Activated CD4-positive, alpha-beta T cell treated with anti-CD3 and anti-CD28 coated beads for 48 hours (primary cell): ENCODE measurements around the gene PHKA2.
A peak's percentile ranks its signal among the peaks of the same experiment; 100 is the strongest.

Experiments used
- DNase-seq: peaks from one replicate; pipeline ENCODE4 v3.0.0-alpha.2; 2020

Gene PHKA2

DNA sequence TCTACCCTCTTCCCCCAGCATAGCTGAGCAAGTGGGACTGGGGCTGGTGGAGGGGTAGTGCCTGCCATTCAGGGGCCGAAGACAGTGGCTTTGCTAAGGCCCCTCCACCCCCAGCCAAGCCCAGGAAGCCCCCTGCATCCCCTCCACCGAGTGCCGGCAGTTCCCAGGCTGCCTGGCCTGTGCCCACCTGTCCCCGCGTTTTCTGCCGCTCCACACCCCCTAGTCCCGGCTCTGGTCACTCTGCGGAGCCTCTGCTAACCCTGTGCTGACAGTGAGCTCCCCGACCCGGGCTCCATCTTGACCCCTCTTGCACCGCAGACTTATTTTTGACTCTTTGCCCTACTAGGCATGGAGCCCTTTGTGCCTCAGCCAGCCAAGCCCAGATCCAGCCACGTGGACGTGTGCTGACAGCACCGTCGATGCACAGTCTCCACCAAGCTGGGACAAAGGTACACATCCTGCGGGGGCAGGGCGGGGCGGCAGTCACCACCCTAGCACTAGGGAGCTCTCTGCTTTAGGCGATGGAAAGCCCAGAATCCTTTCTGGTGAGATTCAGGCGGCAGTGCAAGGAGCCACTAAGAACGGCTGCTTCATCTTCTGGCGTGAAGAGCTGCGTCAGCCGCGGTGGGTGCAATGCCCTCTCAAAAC is 96.6 kb downstream of the PHKA2 start:
- DNase-seq = peak; percentile 12

DNA sequence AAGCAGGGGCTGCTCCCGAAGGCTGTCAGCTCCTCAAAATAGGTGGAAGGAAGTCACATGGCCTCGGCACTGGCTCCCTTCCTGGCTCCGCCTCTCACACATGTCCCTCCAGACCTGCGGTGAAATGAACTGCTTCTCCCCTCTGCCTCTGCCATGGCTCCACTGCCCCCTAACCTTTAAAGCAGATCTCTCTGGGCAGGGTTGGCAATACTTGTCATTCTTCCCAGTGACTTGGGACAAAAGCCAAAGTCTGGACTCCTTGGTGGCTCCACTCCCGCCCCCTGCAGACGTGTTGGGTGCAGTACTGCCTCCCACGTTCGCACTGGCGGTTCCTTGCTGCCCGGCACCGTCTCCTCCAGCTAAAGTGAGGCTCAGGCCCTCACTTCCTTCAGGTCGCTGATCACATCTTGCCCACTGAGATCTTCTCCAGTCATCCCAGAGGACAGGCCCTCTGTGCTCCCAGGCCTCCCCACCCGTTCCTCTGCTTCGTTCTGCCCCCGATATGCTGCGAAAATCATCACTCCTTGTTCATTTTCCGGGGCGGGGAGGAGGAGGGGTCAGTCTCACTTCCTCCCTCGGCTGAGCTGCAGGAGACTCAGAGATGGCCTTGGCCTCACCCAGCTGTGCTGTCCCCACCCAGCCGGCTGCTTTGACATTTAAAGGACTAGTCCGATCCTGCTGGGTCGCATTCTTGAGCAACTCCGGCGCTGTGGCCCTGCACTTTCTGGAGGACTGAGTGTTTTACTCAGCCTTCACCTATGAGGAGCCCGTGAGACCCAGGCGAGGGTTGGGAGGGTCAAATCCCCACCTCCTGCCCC is 97.4 kb downstream of the PHKA2 start:
- DNase-seq = peak; percentile 69

DNA sequence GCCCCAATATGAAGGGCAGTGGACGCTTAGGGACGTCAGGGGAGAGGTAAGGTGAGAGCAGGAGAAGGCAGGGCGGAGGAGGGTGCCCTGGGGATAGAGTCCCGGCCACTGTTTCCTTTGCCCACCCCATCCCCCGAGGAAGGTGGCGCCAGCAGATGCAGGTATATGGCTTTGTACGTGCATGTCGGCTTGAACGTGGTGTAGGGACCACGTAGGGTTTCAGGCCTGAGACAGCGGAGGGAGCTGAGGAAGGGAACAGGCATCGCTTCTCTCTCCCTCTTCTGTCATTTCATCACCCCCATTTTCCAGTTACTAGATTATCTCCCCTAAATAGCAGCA is 97.9 kb downstream of the PHKA2 start:
- no peak for DNase-seq

DNA sequence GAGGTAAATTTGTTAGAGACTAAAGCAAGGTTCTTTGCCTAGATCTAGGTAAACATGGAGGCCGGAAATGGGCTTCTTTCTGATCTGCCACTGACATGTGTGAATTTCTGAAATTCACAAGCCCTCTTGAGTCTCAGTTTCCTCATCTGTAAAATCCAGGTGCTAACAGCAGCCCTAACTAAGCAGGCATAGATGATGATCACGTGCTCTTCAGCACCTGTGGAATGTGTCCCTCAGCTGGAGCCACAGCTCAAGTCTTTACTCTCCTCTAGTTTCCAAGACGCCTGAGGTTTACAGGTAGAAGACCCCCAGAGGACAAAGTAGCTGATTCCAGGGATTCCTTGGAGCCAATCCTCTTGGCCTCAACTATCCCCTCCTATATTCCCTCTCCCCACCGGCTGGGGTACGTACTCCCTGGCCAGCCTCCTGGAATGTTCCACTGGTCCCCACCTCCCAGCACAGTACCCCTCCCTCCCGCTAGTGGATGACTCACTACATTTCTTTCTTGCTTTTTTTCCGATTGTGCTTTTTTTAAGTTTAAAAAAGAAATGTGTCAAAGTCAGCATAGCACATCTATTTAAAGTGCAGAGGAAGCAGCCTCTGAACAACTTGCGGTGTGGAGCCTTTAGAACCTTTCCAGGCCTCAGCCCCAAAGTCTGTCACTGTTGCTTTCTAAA is 98.4 kb downstream of the PHKA2 start:
- no peak for DNase-seq

- no peak for DNase-seq
Measured at GRCh38 chrX:18884916-18885315, 99.0 kb downstream of the PHKA2 start.

- no peak for DNase-seq
Measured at GRCh38 chrX:18883961-18884765, 99.8 kb downstream of the PHKA2 start.

DNA sequence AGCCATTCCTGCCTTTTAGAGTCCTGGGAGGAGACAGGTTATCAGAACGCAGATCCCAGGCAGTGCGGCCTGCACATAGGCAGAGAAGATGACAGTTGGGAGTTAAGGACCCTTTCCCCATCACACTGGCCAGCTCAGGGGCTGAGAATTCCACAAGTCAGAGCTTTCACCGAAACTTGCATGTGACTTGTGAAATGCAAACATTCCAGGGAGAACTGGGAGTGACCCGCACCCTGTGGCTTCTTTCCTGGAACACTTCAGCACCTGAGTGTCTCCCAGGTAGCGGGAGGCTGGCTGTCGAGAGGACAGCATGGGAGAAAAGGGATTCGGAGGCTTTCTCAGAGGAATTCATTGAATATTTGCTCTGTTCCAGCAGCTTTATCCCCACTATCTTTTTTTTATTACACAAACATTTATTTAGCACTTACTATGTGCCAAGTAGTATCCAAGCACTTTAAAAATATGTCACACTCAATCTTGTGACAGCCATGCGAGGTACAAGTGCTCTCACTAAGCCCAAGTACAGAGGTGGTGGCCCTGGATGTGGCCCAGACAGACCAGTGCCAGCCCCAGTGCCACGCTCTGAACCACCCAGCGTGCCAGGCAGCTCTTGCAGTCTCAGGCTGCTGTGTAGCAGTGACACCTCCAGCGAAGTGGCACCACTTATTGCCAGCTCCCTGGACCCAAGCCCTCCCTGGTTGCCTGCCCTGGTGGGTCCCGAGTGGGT is 100.5 kb downstream of the PHKA2 start:
- DNase-seq = no peak

DNA sequence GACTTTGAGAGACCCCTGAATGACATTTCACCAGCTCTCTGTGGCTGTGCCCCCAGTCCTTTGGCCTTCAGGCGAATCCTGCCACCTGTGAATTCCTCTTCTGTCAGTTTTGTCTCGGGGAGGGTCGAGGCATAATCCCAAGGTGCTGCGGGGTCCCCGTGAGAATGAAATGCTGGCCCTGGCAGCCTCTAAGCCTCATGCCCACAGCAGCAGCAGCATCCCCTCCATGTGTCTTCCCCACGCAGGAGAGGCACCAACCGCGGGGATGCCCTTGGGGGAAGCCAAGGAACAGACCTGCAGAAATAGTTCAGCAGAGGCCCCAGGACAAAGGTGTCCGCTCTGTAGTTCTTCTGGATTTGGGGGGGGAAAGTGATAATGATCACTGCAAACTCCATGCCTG is 104.8 kb downstream of the PHKA2 start:
- DNase-seq = no peak

DNA sequence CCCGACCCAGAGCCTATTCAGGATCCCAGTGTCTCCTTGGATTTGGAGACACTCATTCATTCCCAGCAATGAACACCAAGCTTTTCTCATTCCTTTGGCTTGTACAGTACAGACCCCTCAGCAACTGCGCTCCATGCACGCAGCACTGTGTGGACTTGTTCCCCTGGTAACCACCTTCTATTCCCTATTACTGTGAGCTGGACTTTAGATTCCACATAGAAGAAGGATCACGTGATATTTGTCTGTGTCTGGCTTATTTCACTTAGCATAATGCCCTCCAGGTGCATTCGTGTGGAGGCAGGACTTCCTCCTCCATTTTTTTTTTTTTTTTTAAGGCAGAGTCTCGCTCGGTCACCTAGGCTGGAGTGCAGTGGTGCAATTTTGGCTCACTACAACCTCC is 106.4 kb downstream of the PHKA2 start:
- DNase-seq = no peak

DNA sequence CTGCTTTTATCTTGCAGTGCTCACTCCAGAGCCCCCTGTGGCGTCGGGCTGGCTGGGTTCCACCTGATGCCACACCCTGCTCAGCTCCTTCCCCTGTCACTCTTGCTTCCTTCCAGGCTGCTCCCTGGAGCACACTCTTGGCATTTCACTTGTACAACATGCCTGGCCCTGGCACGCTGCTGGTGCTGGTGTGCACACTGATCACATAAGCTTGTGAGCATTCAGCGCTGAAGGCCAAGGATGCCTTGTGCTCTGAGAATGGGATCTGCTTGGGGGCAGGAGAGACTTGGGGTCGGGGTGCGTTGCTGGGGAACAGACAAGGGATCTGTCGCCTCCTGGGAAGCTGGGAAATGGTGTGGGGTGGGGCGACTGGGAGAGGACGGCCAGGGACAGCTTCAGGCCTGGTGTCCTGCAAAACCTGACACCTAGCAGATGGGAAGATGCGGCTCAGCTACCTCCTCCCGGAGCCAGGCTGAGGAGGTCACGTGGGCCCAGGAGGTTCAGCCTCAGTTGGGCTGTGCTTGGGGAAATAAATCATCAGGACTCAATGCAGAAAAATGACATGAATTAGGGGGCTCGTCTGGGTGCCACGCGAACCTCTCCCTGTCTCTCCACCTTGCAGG is 108.5 kb downstream of the PHKA2 start:
- DNase-seq = no peak

- DNase-seq = no peak
Measured at GRCh38 chrX:18874560-18875255, 109.2 kb downstream of the PHKA2 start.

DNA sequence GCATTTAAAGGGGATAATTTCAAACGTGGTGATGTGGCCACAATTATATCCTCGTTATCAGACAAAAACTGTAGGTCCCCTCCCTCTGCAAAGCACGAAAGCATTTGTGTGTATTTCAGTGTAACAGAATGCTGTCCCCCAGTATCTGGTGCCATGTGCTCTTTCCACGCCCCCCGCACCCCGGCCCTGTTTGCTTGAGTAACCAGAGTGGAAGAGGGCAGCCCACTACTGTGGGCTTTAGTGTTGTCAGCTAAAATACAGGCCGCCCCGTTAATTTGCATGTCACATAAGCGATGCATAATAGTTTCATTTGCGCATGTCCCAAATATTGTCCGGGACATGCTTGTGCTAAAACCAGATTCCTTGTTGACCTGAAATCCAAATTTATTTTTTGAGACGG is 110.1 kb downstream of the PHKA2 start:
- no peak for DNase-seq

- DNase-seq = peak; percentile 22
Measured at GRCh38 chrX:18873189-18873791, 110.6 kb downstream of the PHKA2 start.

GRCh38 chrX:18872621-18873020 is 111.3 kb downstream of the PHKA2 start:
- DNase-seq = no peak

GRCh38 chrX:18871970-18872369 is 111.9 kb downstream of the PHKA2 start:
- no peak for DNase-seq

DNA sequence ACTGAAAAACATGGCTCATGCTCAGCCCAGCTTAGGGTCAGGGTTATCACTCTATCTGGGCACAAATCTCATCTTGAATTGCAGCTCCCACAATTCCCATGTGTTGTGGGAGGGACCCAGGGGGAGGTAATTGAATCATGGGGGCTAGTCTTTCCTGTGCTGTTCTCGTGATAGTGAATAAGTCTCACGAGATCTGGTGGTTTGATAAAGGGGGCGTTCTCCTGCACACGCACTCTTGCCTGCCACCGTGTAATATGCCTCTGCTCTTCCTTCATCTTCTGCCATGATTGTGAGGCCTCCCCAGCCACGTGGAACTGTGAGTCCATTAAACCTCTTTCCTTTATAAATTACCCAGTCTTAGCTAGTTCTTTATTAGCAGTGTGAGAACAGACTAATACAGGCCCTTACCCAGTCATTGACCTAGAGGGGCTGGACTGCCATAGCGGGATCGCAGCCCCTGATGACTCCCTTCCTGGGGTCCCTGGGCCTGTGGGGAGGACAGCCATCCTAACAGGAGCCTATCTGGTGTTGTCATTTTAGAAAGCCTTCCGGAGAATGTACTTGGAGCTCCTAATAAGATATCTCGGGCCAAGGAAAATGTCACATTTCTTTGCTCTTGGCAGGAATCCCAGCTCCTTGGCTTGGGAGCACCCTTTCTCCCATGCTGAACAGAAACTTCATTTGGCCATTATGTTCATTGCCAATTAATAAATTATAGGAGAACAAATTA is 112.6 kb downstream of the PHKA2 start:
- DNase-seq = no peak

- DNase-seq = no peak
Measured at GRCh38 chrX:18864390-18864920, 119.5 kb downstream of the PHKA2 start.

DNA sequence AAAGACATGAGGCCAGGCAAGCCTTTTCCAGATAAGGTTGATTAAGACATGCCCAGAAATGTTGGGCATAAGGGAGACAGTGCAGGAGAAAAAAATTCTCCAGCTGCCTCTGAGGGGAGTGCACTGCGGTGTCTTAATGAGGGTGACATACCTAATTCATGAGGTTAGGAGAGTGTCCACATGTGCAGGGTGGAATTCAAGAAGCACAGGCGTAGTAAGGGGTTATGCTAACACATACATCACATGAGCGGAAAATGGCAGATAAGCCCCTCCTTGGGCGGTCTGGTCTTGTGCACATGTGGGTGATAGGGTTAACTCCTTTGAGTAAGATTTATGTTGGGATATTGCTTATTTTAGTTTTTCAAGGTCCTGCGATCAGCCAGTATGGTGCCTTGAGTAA is 122.4 kb downstream of the PHKA2 start:
- no peak for DNase-seq

GRCh38 chrX:18856645-18856997 is 127.3 kb downstream of the PHKA2 start:
- no peak for DNase-seq
